SU-DHL-6 (cell line): ENCODE results near the gene UBQLN2.
"Not testable (repeated sequence)": the region's sequence is repeated elsewhere in the genome, so short reads cannot be mapped to it uniquely, and the experiment has no call there.

Source experiments
- H2AFZ ChIP-seq: fragments of 200-600 bp; sonication (generic); 2 replicates; pipeline ENCODE4 v1.6.1; 2014; ENCODE audit warnings: low read depth, mild to moderate bottlenecking, moderate library complexity, mixed read lengths, antibody characterized with exemption, low read length; ENCODE audit not compliant: severe bottlenecking
- H3F3A ChIP-seq: fragments of 200-600 bp; shearing (Covaris generic); 2 replicates; pipeline ENCODE4 v1.6.0; 2016; ENCODE audit warnings: antibody characterized with exemption, mild to moderate bottlenecking; ENCODE audit not compliant: insufficient read depth
- H3K27ac ChIP-seq: fragments of 200-600 bp; sonication (generic); 2 replicates; pipeline ENCODE4 v1.5.1; 2016; ENCODE audit warnings: low read depth, mild to moderate bottlenecking, low read length, moderate library complexity, mixed read lengths
- H3K27me3 ChIP-seq: fragments of 200-600 bp; sonication (generic), shearing (Covaris generic); 2 replicates; pipeline ENCODE4 v1.6.0; 2014; ENCODE audit warnings: mild to moderate bottlenecking, low read length
- H3K36me3 ChIP-seq: fragments of 200-600 bp; sonication (generic); 2 replicates; pipeline ENCODE4 v1.6.1; 2014; ENCODE audit warnings: mild to moderate bottlenecking, low read length, mixed read lengths
- H3K4me2 ChIP-seq: fragments of 300-600, 200-600 bp; shearing (Covaris generic), sonication (generic); 2 replicates; pipeline ENCODE4 v1.6.0; 2014; ENCODE audit warnings: low read length, low read depth, mild to moderate bottlenecking; ENCODE audit not compliant: poor library complexity, severe bottlenecking
- H3K4me3 ChIP-seq: fragments of 200-600 bp; sonication (generic); 2 replicates; pipeline ENCODE4 v1.5.1; 2014; ENCODE audit warnings: antibody characterized with exemption, low read length, mild to moderate bottlenecking, mixed read lengths; ENCODE audit not compliant: insufficient read depth, poor library complexity, severe bottlenecking
- H3K79me2 ChIP-seq: fragments of 200-600 bp; sonication (generic); 2 replicates; pipeline ENCODE4 v1.6.1; 2014; ENCODE audit warnings: mild to moderate bottlenecking, low read length, moderate library complexity; ENCODE audit not compliant: insufficient read depth
- H3K9ac ChIP-seq: fragments of 200-600 bp; sonication (generic); 2 replicates; pipeline ENCODE4 v1.7.0; 2014; ENCODE audit warnings: mild to moderate bottlenecking, low read length
- H3K9me2 ChIP-seq: fragments of 200-600 bp; sonication (generic); replicated peaks from 2 replicates; pipeline ENCODE4 v1.6.1; 2014; ENCODE audit warnings: low read length; ENCODE audit not compliant: insufficient read depth
- H3K9me3 ChIP-seq: fragments of 200-600 bp; sonication (generic); 2 replicates; pipeline ENCODE4 v1.6.1; 2014; ENCODE audit warnings: low read length, mixed read lengths; ENCODE audit not compliant: insufficient read depth
- H4K20me1 ChIP-seq: fragments of 200-600 bp; sonication (generic); 2 replicates; pipeline ENCODE4 v1.6.1; 2014; ENCODE audit warnings: low read depth, mild to moderate bottlenecking, antibody characterized with exemption, low read length, moderate library complexity, mixed read lengths
- CTCF ChIP-seq: fragments of 200-600 bp; sonication (generic); IDR thresholded peaks from one replicate; pipeline ENCODE4 v1.5.1; 2017; ENCODE audit warnings: antibody characterized with exemption, mild to moderate bottlenecking, low read length, moderate library complexity; ENCODE audit not compliant: insufficient read depth, poor library complexity, severe bottlenecking
- EZH2phosphoT487 ChIP-seq: fragments of 200-600 bp; sonication (generic), shearing (Covaris generic); conservative IDR thresholded peaks from 2 replicates; pipeline ENCODE4 v1.6.1; 2018; ENCODE audit warnings: mild to moderate bottlenecking, antibody characterized with exemption, low read length, moderate library complexity, mixed read lengths

The UBQLN2 gene

DNA sequence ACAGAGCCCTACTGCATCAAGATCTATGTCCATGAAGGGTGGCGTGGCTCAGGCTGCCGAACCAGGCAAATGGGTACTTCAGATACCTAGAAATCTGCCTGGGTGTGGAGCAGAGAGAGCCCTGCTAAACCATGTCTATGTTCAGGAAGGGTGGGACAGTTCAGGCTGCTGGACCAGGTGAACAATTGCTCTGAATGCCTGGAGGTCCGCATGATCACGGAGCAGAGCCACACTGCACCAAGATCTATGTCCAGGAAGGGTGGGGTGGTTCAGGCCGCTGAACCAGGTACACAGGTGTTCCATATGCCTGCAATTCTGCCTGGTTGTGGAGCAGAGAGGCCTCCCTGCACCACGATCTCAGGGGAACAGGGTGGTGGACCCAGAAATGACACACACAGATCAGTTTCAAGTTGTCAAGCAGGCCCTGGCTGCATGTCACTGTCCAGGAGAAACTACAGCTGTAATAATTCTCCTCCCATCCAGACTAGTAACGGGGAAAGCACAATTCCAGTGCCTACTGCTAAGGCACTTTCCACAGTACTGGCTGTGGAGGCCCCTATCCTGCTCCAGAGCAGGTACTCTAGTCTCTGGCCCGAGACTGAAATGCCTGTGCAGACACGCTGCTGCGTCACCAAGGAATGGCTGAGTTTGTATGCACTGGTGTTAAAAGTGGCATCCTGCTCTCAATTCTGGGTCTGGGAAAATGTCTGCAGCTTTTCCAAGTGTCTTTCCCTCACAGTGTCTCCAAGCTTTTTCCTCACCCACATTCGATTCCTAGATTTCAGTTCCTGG, 25.2 kb downstream of the UBQLN2 start:
- H2AFZ ChIP-seq = no peak overlapping the region
- no peak for TF ChIP-seq EZH2phosphoT487
- no peak for TF ChIP-seq CTCF

GRCh38 chrX:56591830-56592229, 28.4 kb downstream of the UBQLN2 start:
- H3K9ac ChIP-seq = not testable (repeated sequence)

More for the DNA sequence above, 25.2 kb downstream of the UBQLN2 start:
- no peaks in the 10 kb centered on the region for H3K9me3 ChIP-seq
- no peak overlapping the region for H3K9ac ChIP-seq
- no peaks in the 10 kb centered on the region for H3F3A ChIP-seq
- no peaks in the 10 kb centered on the region for H3K27me3 ChIP-seq
- H3K4me2 ChIP-seq = no peak overlapping the region
- no peak overlapping the region for H3K4me3 ChIP-seq
- no peaks in the 10 kb centered on the region for H3K79me2 ChIP-seq
- H4K20me1 ChIP-seq = no peaks in the 10 kb centered on the region
- H3K36me3 ChIP-seq = no peaks in the 10 kb centered on the region
- no peaks in the 10 kb centered on the region for H3K9me2 ChIP-seq
- H3K27ac ChIP-seq = no peak overlapping the region

GRCh38 chrX:56600141-56600540, 36.7 kb downstream of the UBQLN2 start:
- Histone ChIP-seq H3K79me2 (no peaks in the 10 kb centered on the region), H3K9ac (no peak overlapping the region), H2AFZ (no peak overlapping the region), H3K27me3 (no peaks in the 10 kb centered on the region), H3K9me2 (no peaks in the 10 kb centered on the region), H3K4me3 (no peak overlapping the region), H3F3A (no peaks in the 10 kb centered on the region), H3K9me3 (no peaks in the 10 kb centered on the region), H4K20me1 (no peaks in the 10 kb centered on the region), H3K27ac (no peak overlapping the region), H3K36me3 (no peaks in the 10 kb centered on the region), H3K4me2 (no peak overlapping the region)
- no peak for TF ChIP-seq CTCF
- no peak for TF ChIP-seq EZH2phosphoT487

More at GRCh38 chrX:56591830-56592229, 28.4 kb downstream of the UBQLN2 start:
- not testable (repeated sequence) for H3K79me2 ChIP-seq, H4K20me1 ChIP-seq, H3K4me2 ChIP-seq, H3K27me3 ChIP-seq, H3K9me3 ChIP-seq, H2AFZ ChIP-seq, H3K4me3 ChIP-seq, H3F3A ChIP-seq, H3K9me2 ChIP-seq, H3K36me3 ChIP-seq, H3K27ac ChIP-seq

DNA sequence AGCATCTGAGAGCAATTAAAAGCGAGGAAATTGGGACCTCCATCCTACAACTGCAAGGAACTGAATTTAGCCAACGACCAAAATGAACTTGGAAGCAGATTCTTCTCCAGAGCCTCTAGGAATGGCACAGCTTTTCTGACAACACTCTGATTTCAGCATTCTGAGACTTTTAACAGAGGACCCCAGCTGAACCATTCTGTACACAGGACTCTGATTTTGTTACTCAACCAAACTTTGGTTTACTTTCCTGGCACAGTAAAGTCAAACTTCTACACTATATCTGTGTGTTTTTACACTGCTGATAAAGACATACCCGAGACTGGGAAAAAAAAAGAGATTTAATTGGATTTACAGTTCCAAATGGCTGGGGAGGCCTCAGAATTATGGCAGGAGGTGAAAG, 37.6 kb downstream of the UBQLN2 start:
- no peak overlapping the region for H3K4me2 ChIP-seq
- no peaks in the 10 kb centered on the region for H3F3A ChIP-seq
- H3K9ac ChIP-seq = no peak overlapping the region
- H3K27ac ChIP-seq = no peak overlapping the region
- no peak overlapping the region for H2AFZ ChIP-seq
- no peak for TF ChIP-seq EZH2phosphoT487
- no peak for TF ChIP-seq CTCF
- no peaks in the 10 kb centered on the region for H3K9me2 ChIP-seq
- no peaks in the 10 kb centered on the region for H3K27me3 ChIP-seq
- no peaks in the 10 kb centered on the region for H4K20me1 ChIP-seq
- H3K4me3 ChIP-seq = no peak overlapping the region
- H3K36me3 ChIP-seq = no peaks in the 10 kb centered on the region
- H3K9me3 ChIP-seq = no peaks in the 10 kb centered on the region
- H3K79me2 ChIP-seq = no peaks in the 10 kb centered on the region
